ENCODE measurements around the gene HSPB7.

HSPB7 gene

GRCh38 chr1:16020325-16020724 is 2.5 kb upstream of the HSPB7 start:
- Histone ChIP-seq H3K9me3 (ENCODE audit: severe bottlenecking) (peaks cover 3% of the 10 kb centered on the region), H3K4me3 (ENCODE audit: severe bottlenecking) (no peak overlapping the region), H3K4me1 (ENCODE audit: insufficient read depth, poor library complexity, severe bottlenecking) (peaks cover 6% of the 10 kb centered on the region), H3K27me3 (ENCODE audit: insufficient read depth, poor library complexity, severe bottlenecking) (no peaks in the 10 kb centered on the region), H3K27ac (ENCODE audit: poor library complexity, severe bottlenecking) (no peak overlapping the region), H3K36me3 (ENCODE audit: low read depth) (no peaks in the 10 kb centered on the region)
- DNase-seq (ENCODE audit: low spot score) = no peak
- no peak for TF ChIP-seq CTCF (IDR thresholded peaks at IDR 0.05; ENCODE audit: poor library complexity, severe bottlenecking)
- ATAC-seq (ENCODE audit: low read depth) = no peak

- no peaks in the 10 kb centered on the region for H3K36me3 ChIP-seq (ENCODE audit: low read depth)
- H3K4me3 ChIP-seq (ENCODE audit: severe bottlenecking) = no peak overlapping the region
- H3K27me3 ChIP-seq (ENCODE audit: insufficient read depth, poor library complexity, severe bottlenecking) = no peaks in the 10 kb centered on the region
- H3K27ac ChIP-seq (ENCODE audit: poor library complexity, severe bottlenecking) = no peak overlapping the region
- TF ChIP-seq CTCF (IDR thresholded peaks at IDR 0.05; ENCODE audit: poor library complexity, severe bottlenecking) = no peak
- DNase-seq (ENCODE audit: low spot score) (no peak), ATAC-seq (ENCODE audit: low read depth) (no peak)
- peaks cover 6% of the 10 kb centered on the region for H3K4me1 ChIP-seq (ENCODE audit: insufficient read depth, poor library complexity, severe bottlenecking)
- peaks cover 3% of the 10 kb centered on the region for H3K9me3 ChIP-seq (ENCODE audit: severe bottlenecking)
Observed at GRCh38 chr1:16019644-16020277, 1.9 kb upstream of the HSPB7 start.

DNA sequence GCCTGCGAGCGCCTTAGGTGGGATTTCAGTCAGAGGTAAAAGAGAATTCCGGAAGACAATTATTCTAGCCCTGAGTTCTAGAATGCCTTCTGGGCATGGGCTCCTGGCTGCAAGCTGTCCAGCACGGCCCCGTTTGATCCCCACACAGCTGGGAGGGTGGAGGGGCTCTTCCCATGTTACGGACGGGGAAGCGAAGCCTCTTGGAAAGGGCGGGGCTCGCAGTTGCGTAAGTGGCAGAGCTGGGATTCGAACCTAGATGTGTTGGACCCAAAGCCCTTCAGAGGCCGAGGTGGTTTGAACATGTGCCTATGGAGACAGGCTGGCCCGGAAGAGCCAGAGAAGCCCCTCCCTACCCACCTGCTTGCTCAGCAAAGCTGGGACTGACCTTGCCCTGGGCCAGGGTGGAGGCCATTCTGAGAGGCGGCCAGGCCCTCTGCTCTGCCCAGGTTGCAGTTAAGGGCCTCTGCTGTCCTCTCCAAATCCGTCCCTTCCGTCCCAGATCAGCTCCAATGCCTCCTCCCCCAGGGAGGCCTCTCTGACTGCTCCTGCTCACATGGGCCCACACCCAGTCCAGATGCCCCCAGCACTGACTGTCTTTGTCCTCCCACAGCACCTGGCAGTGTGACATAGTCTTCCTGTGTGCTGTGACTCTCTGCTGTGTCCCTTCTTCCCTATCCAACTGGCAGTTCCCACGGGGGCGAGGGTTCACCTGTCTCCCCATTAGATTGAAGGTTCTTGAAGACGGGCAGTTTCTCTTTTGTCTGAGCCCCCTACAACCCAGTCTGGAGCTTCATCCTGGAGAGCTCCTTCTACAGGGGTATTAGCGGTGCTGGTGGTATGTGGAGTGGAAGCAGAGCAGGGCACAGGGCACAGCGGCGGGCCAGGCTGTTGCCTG is 1.2 kb upstream of the HSPB7 start:
- no peak for ATAC-seq (ENCODE audit: low read depth)
- Histone ChIP-seq H3K4me3 (ENCODE audit: severe bottlenecking) (no peak overlapping the region), H3K4me1 (ENCODE audit: insufficient read depth, poor library complexity, severe bottlenecking) (peaks cover 6% of the 10 kb centered on the region), H3K36me3 (ENCODE audit: low read depth) (no peaks in the 10 kb centered on the region), H3K27ac (ENCODE audit: poor library complexity, severe bottlenecking) (no peak overlapping the region), H3K27me3 (ENCODE audit: insufficient read depth, poor library complexity, severe bottlenecking) (no peaks in the 10 kb centered on the region), H3K9me3 (ENCODE audit: severe bottlenecking) (peaks cover 3% of the 10 kb centered on the region)
- TF ChIP-seq CTCF (IDR thresholded peaks at IDR 0.05; ENCODE audit: poor library complexity, severe bottlenecking) = no peak
- DNase-seq (ENCODE audit: low spot score) = no peak

- DNase-seq (ENCODE audit: low spot score) (no peak), ATAC-seq (ENCODE audit: low read depth) (no peak)
- Histone ChIP-seq H3K36me3 (ENCODE audit: low read depth) (no peaks in the 10 kb centered on the region), H3K27me3 (ENCODE audit: insufficient read depth, poor library complexity, severe bottlenecking) (no peaks in the 10 kb centered on the region), H3K9me3 (ENCODE audit: severe bottlenecking) (peaks cover 3% of the 10 kb centered on the region), H3K4me1 (ENCODE audit: insufficient read depth, poor library complexity, severe bottlenecking) (peaks cover 6% of the 10 kb centered on the region), H3K27ac (ENCODE audit: poor library complexity, severe bottlenecking) (no peak overlapping the region), H3K4me3 (ENCODE audit: severe bottlenecking) (no peak overlapping the region)
- TF ChIP-seq CTCF (IDR thresholded peaks at IDR 0.05; ENCODE audit: poor library complexity, severe bottlenecking) = no peak
Observed at GRCh38 chr1:16018308-16018707, 465 bp upstream of the HSPB7 start.

DNA sequence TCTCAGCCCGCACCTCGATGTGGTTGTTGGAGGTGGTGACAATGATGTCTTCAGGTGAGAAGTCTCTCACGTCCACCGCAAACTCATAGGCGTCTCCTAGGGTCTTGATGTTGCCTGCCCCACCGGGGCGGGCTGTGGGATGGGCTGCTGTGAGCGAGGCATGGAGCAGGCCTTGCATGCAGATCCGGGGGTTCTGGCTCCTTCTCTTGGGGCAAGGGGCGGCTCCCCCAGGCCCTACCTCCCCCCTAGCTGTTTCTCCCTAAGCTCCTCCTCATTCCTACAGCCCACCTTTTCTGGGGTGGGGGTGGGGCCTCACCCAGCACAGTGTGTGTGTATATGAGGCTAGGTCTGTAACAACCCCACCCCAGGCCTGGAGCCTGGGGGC is 775 bp downstream of the HSPB7 start:
- no peak overlapping the region for H3K4me3 ChIP-seq (ENCODE audit: severe bottlenecking)
- ATAC-seq (ENCODE audit: low read depth) = no peak
- no peak overlapping the region for H3K27ac ChIP-seq (ENCODE audit: poor library complexity, severe bottlenecking)
- no peaks in the 10 kb centered on the region for H3K27me3 ChIP-seq (ENCODE audit: insufficient read depth, poor library complexity, severe bottlenecking)
- peaks cover 6% of the 10 kb centered on the region for H3K4me1 ChIP-seq (ENCODE audit: insufficient read depth, poor library complexity, severe bottlenecking)
- no peak for TF ChIP-seq CTCF (IDR thresholded peaks at IDR 0.05; ENCODE audit: poor library complexity, severe bottlenecking)
- DNase-seq (ENCODE audit: low spot score) = no peak
- peaks cover 3% of the 10 kb centered on the region for H3K9me3 ChIP-seq (ENCODE audit: severe bottlenecking)
- no peaks in the 10 kb centered on the region for H3K36me3 ChIP-seq (ENCODE audit: low read depth)

All from RWPE2 (cell line).